Measurements from ENCODE around the gene SLAMF1. TPM values are rescaled to one million over a fixed set of nuclear protein-coding genes. Genes with fewer than 3 reads are reported as not detected.
A peak's percentile ranks its signal among the peaks of the same experiment; 100 is the strongest.

Gene SLAMF1
- total and polyA plus RNA-seq, 4 donors, result not detected

DNA sequence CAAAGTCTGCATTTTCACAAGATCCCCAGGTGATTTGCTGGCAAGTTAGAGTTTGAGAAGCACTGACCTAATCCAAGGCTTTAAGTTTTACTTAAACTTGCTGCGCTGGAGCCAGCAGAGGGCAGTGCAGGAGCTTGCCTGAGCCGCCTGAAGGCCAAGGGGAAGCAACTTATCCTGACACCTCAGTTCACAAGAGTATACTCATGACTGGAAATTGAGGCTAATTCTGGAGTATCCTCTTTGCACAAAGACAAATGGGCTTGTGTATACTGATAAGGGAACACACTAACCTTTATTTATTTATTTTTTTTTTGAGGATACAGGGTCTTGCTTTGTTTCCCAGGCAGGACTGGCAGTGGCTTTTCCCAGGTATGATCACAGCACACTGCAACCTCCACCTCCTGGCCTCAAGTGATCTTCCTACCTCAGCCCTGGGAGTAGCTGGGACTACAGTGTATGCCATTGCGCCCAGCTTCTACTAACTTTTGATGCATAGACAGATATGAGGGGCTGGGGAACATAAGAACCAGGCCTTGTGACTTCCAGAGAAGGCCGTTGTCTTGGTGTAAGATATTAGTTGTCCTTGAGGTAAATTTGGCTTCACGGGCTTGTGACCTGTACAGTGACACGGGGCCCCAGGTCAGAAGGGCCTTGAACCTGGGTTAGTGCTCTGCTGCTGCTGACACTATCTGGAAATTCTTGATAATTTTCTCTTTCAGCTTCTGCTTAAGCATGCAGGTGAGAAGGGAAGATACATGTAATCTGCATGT is 29.0 kb upstream of the SLAMF1 start:
- H3K4me3 ChIP-seq (ENCODE audit: low read depth, low read length), result no peak overlapping the region
- H3K4me1 ChIP-seq (ENCODE audit: control insufficient read depth, insufficient read depth, low read length), result no peaks in the 10 kb centered on the region
- DNase-seq (ENCODE audit: low read depth in 4 of 6, low spot score in 6 of 6), result peak; percentile 26 to 89 (median 36)
- 75% methylated on average over 3 of the region's 6 CpGs for WGBS (ENCODE audit: insufficient coverage)
- H3K27me3 ChIP-seq (ENCODE audit: control insufficient read depth, insufficient read depth, low read length), result no peaks in the 10 kb centered on the region
- no peak overlapping the region for H3K27ac ChIP-seq (ENCODE audit: low read depth, low read length)
- no peaks in the 10 kb centered on the region for H3K9me3 ChIP-seq (ENCODE audit: control insufficient read depth, insufficient read depth, low read length)
- H3K36me3 ChIP-seq (ENCODE audit: control insufficient read depth, insufficient read depth, low read length), result no peaks in the 10 kb centered on the region

DNA sequence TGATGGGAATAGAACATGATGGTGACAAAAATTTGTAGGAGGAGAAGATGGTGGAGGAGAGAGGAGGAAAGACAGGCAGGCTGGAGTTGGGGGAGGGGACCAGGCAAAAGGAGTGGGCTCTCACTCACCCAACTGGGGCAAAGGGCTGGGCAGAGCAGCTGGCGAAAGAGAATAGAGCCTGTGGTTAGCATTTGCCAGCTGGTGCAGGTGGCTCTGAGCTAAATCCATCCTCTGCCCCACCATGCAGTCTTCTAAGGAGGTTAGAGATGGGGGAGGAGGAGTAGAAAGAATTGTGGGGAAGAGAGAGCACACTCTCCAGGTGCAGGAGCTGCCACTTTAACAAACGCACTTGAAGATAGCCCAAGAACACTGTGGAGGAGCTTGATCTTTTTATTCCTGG is 27.6 kb upstream of the SLAMF1 start:
- DNase-seq (ENCODE audit: low read depth in 4 of 6, low spot score in 6 of 6), result no peak
- WGBS (ENCODE audit: insufficient coverage), result 67% methylated on average over 1 of the region's 2 CpGs
- Histone ChIP-seq H3K4me3 (ENCODE audit: low read depth, low read length) (no peak overlapping the region), H3K27ac (ENCODE audit: low read depth, low read length) (no peak overlapping the region), H3K27me3 (ENCODE audit: control insufficient read depth, insufficient read depth, low read length) (no peaks in the 10 kb centered on the region), H3K36me3 (ENCODE audit: control insufficient read depth, insufficient read depth, low read length) (no peaks in the 10 kb centered on the region), H3K9me3 (ENCODE audit: control insufficient read depth, insufficient read depth, low read length) (no peaks in the 10 kb centered on the region), H3K4me1 (ENCODE audit: control insufficient read depth, insufficient read depth, low read length) (no peaks in the 10 kb centered on the region)

GRCh38 chr1:160672789-160673695 is 26.2 kb upstream of the SLAMF1 start:
- peaks cover 3% of the 10 kb centered on the region for H3K9me3 ChIP-seq (ENCODE audit: control insufficient read depth, insufficient read depth, low read length)
- no peaks in the 10 kb centered on the region for H3K27me3 ChIP-seq (ENCODE audit: control insufficient read depth, insufficient read depth, low read length)
- DNase-seq (ENCODE audit: low read depth in 4 of 6, low spot score in 6 of 6), result no peak
- H3K4me3 ChIP-seq (ENCODE audit: low read depth, low read length), result no peak overlapping the region
- H3K27ac ChIP-seq (ENCODE audit: low read depth, low read length), result no peak overlapping the region
- 47% methylated on average over 2 of the region's 6 CpGs for WGBS (ENCODE audit: insufficient coverage)
- no peaks in the 10 kb centered on the region for H3K36me3 ChIP-seq (ENCODE audit: control insufficient read depth, insufficient read depth, low read length)
- H3K4me1 ChIP-seq (ENCODE audit: control insufficient read depth, insufficient read depth, low read length), result no peaks in the 10 kb centered on the region

DNA sequence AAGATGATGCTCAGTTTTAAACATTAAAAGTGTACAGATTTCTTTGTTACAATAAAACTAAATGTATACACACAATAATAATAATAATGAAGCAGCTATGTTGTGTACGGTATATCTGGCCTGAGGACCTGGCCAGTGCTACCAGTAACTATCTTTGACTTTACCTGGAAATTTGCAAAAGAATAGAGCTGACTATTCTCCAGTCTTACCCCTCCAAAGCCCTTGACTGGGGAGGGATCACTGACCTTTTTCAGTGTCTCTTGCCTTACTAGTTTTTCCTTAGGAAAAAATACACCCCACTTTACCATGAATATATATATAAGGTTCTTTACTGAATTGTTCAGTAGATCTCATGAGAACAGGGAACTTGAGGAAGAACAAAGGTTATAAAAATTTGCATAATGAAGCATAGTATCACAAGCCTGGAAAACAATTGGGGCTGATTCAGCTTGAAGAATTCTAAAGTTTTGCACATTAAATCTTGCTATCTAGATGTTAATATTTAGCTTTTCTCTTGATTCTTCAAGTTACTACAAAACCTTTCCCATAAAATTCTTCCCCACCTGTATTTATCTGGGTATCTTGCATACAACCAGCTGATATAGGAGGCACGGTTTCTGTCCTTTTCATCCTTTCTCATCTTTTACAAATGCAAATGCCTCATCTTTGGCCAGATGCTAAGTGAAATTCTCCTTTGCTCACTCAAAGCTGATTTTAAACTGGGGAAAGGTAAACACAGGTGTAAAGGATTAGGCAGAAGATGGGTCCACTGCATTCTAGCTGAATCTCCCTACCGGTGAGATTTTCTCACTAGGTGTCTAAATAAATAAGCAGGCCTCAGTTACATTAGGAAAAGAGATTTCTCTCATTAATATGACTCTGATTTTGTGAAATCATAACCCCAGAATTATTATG is 25.0 kb upstream of the SLAMF1 start:
- no peak overlapping the region for H3K27ac ChIP-seq (ENCODE audit: low read depth, low read length)
- no peak for DNase-seq (ENCODE audit: low read depth in 4 of 6, low spot score in 6 of 6)
- no peaks in the 10 kb centered on the region for H3K4me1 ChIP-seq (ENCODE audit: control insufficient read depth, insufficient read depth, low read length)
- no peaks in the 10 kb centered on the region for H3K27me3 ChIP-seq (ENCODE audit: control insufficient read depth, insufficient read depth, low read length)
- H3K36me3 ChIP-seq (ENCODE audit: control insufficient read depth, insufficient read depth, low read length), result no peaks in the 10 kb centered on the region
- no peak overlapping the region for H3K4me3 ChIP-seq (ENCODE audit: low read depth, low read length)
- peaks cover 3% of the 10 kb centered on the region for H3K9me3 ChIP-seq (ENCODE audit: control insufficient read depth, insufficient read depth, low read length)
- WGBS (ENCODE audit: insufficient coverage), result 50% methylated on average over 1 of the region's 3 CpGs

GRCh38 chr1:160670701-160671100 is 23.9 kb upstream of the SLAMF1 start:
- DNase-seq (ENCODE audit: low read depth in 4 of 6, low spot score in 6 of 6), result no peak
- H3K4me3 ChIP-seq (ENCODE audit: low read depth, low read length), result no peak overlapping the region
- WGBS (ENCODE audit: insufficient coverage), result 100% methylated on average over 1 of the region's 4 CpGs

DNA sequence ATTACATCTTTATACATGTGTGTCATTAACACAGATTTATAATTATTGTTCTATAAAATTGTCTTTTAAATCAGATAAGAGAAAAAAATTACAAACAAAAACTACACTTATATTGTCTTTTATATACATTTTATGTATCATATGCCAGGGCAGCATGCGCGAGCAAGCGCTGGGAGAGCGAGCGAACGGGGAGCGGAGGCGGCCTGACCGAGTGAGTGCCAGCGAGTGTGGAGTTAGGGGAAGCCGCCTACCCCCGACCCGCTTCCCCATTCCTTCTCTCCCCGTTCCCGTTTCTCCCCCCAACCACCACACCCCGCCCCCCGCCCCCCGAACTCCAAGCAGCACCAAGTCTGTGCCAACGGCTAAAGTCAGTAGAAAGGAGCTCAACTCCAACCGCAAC is 23.0 kb upstream of the SLAMF1 start:
- no peak for DNase-seq (ENCODE audit: low read depth in 4 of 6, low spot score in 6 of 6)
- WGBS (ENCODE audit: insufficient coverage), result 90% methylated on average over 4 of the region's 20 CpGs
- Histone ChIP-seq H3K4me3 (ENCODE audit: low read depth, low read length) (no peak overlapping the region), H3K9me3 (ENCODE audit: control insufficient read depth, insufficient read depth, low read length) (peaks cover 3% of the 10 kb centered on the region), H3K36me3 (ENCODE audit: control insufficient read depth, insufficient read depth, low read length) (no peaks in the 10 kb centered on the region), H3K27ac (ENCODE audit: low read depth, low read length) (no peak overlapping the region), H3K27me3 (ENCODE audit: control insufficient read depth, insufficient read depth, low read length) (no peaks in the 10 kb centered on the region), H3K4me1 (ENCODE audit: control insufficient read depth, insufficient read depth, low read length) (no peaks in the 10 kb centered on the region)

More at GRCh38 chr1:160670701-160671100, 23.9 kb upstream of the SLAMF1 start:
- H3K9me3 ChIP-seq (ENCODE audit: control insufficient read depth, insufficient read depth, low read length), result peaks cover 3% of the 10 kb centered on the region
- H3K27me3 ChIP-seq (ENCODE audit: control insufficient read depth, insufficient read depth, low read length), result no peaks in the 10 kb centered on the region
- H3K4me1 ChIP-seq (ENCODE audit: control insufficient read depth, insufficient read depth, low read length), result no peaks in the 10 kb centered on the region
- no peaks in the 10 kb centered on the region for H3K36me3 ChIP-seq (ENCODE audit: control insufficient read depth, insufficient read depth, low read length)
- H3K27ac ChIP-seq (ENCODE audit: low read depth, low read length), result no peak overlapping the region

DNA sequence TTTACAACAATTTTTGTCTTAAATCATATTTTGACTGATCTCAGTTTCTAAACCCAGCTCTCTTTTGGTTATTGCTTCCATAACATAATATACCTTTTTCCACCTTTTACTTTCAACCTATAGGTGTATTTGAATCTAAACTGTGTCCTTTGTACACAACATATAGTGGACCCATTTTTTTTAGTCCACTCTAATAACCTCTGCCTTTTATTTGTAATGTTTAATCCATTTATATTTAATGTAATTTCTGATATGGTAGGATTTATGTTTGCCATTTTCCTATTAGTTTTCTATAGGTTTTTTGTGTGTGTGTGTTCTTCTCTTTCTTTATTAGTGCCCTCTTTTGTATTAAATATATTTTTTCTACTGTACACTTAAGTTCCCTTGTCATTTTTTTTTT is 22.4 kb upstream of the SLAMF1 start:
- DNase-seq (ENCODE audit: low read depth in 4 of 6, low spot score in 6 of 6), result no peak
- no peaks in the 10 kb centered on the region for H3K27me3 ChIP-seq (ENCODE audit: control insufficient read depth, insufficient read depth, low read length)

DNA sequence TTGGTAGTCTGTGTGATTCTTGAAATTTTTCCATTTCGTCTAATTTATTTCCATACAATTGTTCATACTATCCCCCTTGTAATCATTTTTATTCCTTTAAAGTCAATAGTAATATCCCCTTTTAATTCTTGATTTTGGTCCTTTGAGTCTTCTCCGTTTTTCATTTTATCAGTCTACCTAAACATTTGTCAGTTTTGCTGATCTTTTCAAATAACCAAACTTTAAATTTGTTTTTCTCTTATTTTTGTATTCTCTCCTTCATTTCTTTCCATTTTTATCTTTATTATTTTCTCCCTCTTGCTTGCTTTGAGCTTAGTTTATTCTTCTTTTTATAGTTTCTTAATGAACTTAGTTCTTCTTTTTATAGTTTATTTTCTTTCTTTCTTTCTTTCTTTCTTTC is 21.1 kb upstream of the SLAMF1 start:
- H3K9me3 ChIP-seq (ENCODE audit: control insufficient read depth, insufficient read depth, low read length), result peaks cover 3% of the 10 kb centered on the region
- H3K4me3 ChIP-seq (ENCODE audit: low read depth, low read length), result no peak overlapping the region
- H3K4me1 ChIP-seq (ENCODE audit: control insufficient read depth, insufficient read depth, low read length), result no peaks in the 10 kb centered on the region
- H3K27ac ChIP-seq (ENCODE audit: low read depth, low read length), result no peak overlapping the region
- H3K27me3 ChIP-seq (ENCODE audit: control insufficient read depth, insufficient read depth, low read length), result no peaks in the 10 kb centered on the region
- DNase-seq (ENCODE audit: low read depth in 4 of 6, low spot score in 6 of 6), result no peak
- no CpG with 5 or more reads among the region's 2 CpGs for WGBS (ENCODE audit: insufficient coverage)
- H3K36me3 ChIP-seq (ENCODE audit: control insufficient read depth, insufficient read depth, low read length), result no peaks in the 10 kb centered on the region

More for the DNA sequence above, 22.4 kb upstream of the SLAMF1 start:
- Histone ChIP-seq H3K36me3 (ENCODE audit: control insufficient read depth, insufficient read depth, low read length) (no peaks in the 10 kb centered on the region), H3K4me1 (ENCODE audit: control insufficient read depth, insufficient read depth, low read length) (no peaks in the 10 kb centered on the region), H3K9me3 (ENCODE audit: control insufficient read depth, insufficient read depth, low read length) (peaks cover 3% of the 10 kb centered on the region), H3K27ac (ENCODE audit: low read depth, low read length) (no peak overlapping the region), H3K4me3 (ENCODE audit: low read depth, low read length) (no peak overlapping the region)

DNA sequence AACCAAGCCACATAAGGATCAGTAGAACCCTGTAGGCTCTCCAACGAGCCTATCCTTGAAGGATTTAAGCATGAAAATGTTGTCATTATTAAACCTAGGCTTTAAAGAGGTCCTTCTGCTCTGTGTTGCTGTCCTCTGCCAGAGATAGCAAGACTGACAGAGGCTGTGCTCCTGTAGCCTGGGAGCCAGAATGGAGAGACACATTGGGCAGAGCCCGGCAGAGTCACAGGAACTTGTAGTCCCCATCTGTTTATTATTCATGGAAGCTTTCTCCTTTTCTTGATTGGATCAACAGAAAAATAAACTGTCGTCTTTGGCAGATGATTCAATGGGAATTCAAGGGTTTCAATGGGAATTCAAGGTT is 19.2 kb upstream of the SLAMF1 start:
- Histone ChIP-seq H3K4me3 (ENCODE audit: low read depth, low read length) (no peak overlapping the region), H3K36me3 (ENCODE audit: control insufficient read depth, insufficient read depth, low read length) (no peaks in the 10 kb centered on the region), H3K27me3 (ENCODE audit: control insufficient read depth, insufficient read depth, low read length) (no peaks in the 10 kb centered on the region), H3K9me3 (ENCODE audit: control insufficient read depth, insufficient read depth, low read length) (peaks cover 3% of the 10 kb centered on the region), H3K27ac (ENCODE audit: low read depth, low read length) (no peak overlapping the region), H3K4me1 (ENCODE audit: control insufficient read depth, insufficient read depth, low read length) (no peaks in the 10 kb centered on the region)
- 78% methylated on average over 3 of the region's 3 CpGs for WGBS (ENCODE audit: insufficient coverage)
- no peak for DNase-seq (ENCODE audit: low read depth in 4 of 6, low spot score in 6 of 6)
